ENCODE measurements around the gene PDZD7.

DNA sequence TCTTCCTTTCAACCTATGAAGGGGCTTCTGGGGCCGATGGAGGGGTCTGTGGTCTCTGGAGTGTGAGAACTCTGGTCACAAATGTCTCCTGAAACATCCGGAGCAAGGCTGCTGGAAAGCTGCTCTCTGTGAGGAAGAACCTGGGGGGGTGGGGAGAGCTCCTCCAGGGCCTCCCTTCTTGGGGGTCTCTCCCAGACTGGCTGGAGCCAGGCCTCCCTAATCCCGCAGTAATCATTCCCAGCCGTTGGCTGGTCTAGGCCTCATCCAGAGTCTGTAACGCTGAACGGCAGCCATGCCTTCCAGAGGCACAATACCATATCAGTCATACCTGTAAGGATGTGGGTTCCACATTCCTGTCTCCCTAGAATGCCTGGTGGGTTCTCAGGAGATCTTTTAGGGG lies 35.7 kb downstream of the PDZD7 start:
- TF ChIP-seq, protein P1, sequence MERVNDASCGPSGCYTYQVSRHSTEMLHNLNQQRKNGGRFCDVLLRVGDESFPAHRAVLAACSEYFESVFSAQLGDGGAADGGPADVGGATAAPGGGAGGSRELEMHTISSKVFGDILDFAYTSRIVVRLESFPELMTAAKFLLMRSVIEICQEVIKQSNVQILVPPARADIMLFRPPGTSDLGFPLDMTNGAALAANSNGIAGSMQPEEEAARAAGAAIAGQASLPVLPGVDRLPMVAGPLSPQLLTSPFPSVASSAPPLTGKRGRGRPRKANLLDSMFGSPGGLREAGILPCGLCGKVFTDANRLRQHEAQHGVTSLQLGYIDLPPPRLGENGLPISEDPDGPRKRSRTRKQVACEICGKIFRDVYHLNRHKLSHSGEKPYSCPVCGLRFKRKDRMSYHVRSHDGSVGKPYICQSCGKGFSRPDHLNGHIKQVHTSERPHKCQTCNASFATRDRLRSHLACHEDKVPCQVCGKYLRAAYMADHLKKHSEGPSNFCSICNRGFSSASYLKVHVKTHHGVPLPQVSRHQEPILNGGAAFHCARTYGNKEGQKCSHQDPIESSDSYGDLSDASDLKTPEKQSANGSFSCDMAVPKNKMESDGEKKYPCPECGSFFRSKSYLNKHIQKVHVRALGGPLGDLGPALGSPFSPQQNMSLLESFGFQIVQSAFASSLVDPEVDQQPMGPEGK (CRISPR knock-in tag; IDR thresholded peaks at IDR 0.05; ENCODE audit: borderline replicate concordance), result no peak
- TF ChIP-seq ETV5 (CRISPR knock-in tag; IDR thresholded peaks at IDR 0.05; ENCODE audit: low read depth) (no peak), FOS (IDR thresholded peaks at IDR 0.05; ENCODE audit: extremely low read depth, insufficient read length) (no peak), EP300 (IDR thresholded peaks at IDR 0.05; ENCODE audit: low read length) (no peak), JUN (IDR thresholded peaks at IDR 0.05; ENCODE audit: borderline replicate concordance, low read depth, low read length) (no peak), JUN (CRISPR knock-in tag; IDR thresholded peaks at IDR 0.05; ENCODE audit: borderline replicate concordance) (no peak), LARP7 (IDR thresholded peaks at IDR 0.05) (no peak), SNIP1 (IDR thresholded peaks at IDR 0.05; ENCODE audit: low read depth) (no peak), TFAM (CRISPR knock-in tag; conservative IDR thresholded peaks at IDR 0.05) (no peak)
- TF ChIP-seq, protein P2, sequence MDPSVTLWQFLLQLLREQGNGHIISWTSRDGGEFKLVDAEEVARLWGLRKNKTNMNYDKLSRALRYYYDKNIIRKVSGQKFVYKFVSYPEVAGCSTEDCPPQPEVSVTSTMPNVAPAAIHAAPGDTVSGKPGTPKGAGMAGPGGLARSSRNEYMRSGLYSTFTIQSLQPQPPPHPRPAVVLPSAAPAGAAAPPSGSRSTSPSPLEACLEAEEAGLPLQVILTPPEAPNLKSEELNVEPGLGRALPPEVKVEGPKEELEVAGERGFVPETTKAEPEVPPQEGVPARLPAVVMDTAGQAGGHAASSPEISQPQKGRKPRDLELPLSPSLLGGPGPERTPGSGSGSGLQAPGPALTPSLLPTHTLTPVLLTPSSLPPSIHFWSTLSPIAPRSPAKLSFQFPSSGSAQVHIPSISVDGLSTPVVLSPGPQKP (CRISPR knock-in tag; IDR thresholded peaks at IDR 0.05), result no peak
